Activated naive CD4-positive, alpha-beta T cell treated with anti-CD3 and anti-CD28 coated beads for 36 hours (primary cell): Measurements from ENCODE around the gene ABCC5. TPM values are rescaled to one million over a fixed set of nuclear protein-coding genes. Genes with fewer than 3 reads are reported as not detected.
"Not testable (repeated sequence)": the region's sequence is repeated elsewhere in the genome, so short reads cannot be mapped to it uniquely, and the experiment has no call there.

Experiments used
- CTCF ChIA-PET: fragments of 350-600 bp; sonication (Branson Sonifier 250); formaldehyde crosslinking; loops from one replicate; lab custom pipeline; 2021; ENCODE audit warnings: antibody characterized with exemption; lab: Charles Lee
- DNase-seq: peaks from one replicate; pipeline ENCODE4 v3.0.0-alpha.2; 2020
- H3K27ac Mint-ChIP-seq: one replicate; pipeline ENCODE4 v1.8.0; 2021; ENCODE audit warnings: mild to moderate bottlenecking, mixed read lengths
- H3K27me3 Mint-ChIP-seq: one replicate; pipeline ENCODE4 v1.8.0; 2021; ENCODE audit warnings: low read depth, mixed read lengths
- H3K36me3 Mint-ChIP-seq: one replicate; pipeline ENCODE4 v1.8.0; 2021; ENCODE audit warnings: low read depth, mixed read lengths
- H3K4me1 Mint-ChIP-seq: one replicate; pipeline ENCODE4 v1.8.0; 2021; ENCODE audit warnings: low read depth, mixed read lengths
- H3K4me3 Mint-ChIP-seq: one replicate; pipeline ENCODE4 v1.8.0; 2021; ENCODE audit warnings: mild to moderate bottlenecking, moderate library complexity, mixed read lengths
- H3K9me3 Mint-ChIP-seq: one replicate; pipeline ENCODE4 v1.8.0; 2021; ENCODE audit warnings: mixed read lengths
- intact Hi-C: fragments of 100-400 bp; cut with micrococcal nuclease; formaldehyde crosslinking; loops from one replicate; pipeline ENCODE4 v1.15.1; 2023
- total RNA-seq, 2 experiments: library from RNA; stranded (reverse); gene quantifications; one replicate each; pipeline ENCODE4 v1.2.3, GENCODE V29; 2021

Gene ABCC5
- total RNA-seq, 2 experiments from 2014 or later = 11.2 to 12.0 TPM

GRCh38 chr3:184037816-184038215 is 20.1 kb upstream of the ABCC5 start:
- no peaks in the 10 kb centered on the region for H3K27me3 Mint-ChIP-seq
- no peaks in the 10 kb centered on the region for H3K9me3 Mint-ChIP-seq
- H3K4me1 Mint-ChIP-seq = no peaks in the 10 kb centered on the region
- no peak overlapping the region for H3K4me3 Mint-ChIP-seq
- H3K36me3 Mint-ChIP-seq = no peaks in the 10 kb centered on the region
- intact Hi-C loops = no loop called here
- CTCF ChIA-PET = no interaction called here
- H3K27ac Mint-ChIP-seq = no peak overlapping the region
- no peak for DNase-seq

GRCh38 chr3:184031187-184031792 is 13.6 kb upstream of the ABCC5 start, which contains the start of gene HTR3D:
Gene HTR3D, plus strand, starts transcription at chr3:184031742. Its CDS starts 0 bp downstream, at chr3:184031742.
- Mint-ChIP-seq H3K4me3 (no peak within 1 kb of the TSS), H3K4me1 (no peaks in the 10 kb centered on the region), H3K9me3 (no peaks in the 10 kb centered on the region), H3K27ac (no peak within 1 kb of the TSS), H3K27me3 (peaks cover 3% of the 10 kb centered on the region), H3K36me3 (no peaks in the 10 kb centered on the region)
- intact Hi-C loops = no loop called here
- DNase-seq = no peak
- CTCF ChIA-PET = no interaction called here

GRCh38 chr3:184030536-184030935 is 12.9 kb upstream of the ABCC5 start:
- CTCF ChIA-PET = interaction anchor here (0.6 kb wide), 1 partner anchor 1874 kb away, joined by 3 read pairs; no protein-coding TSS in a partner anchor
- intact Hi-C loops = no loop called here
- DNase-seq = no peak
- Mint-ChIP-seq H3K36me3 (no peaks in the 10 kb centered on the region), H3K27ac (no peak overlapping the region), H3K9me3 (no peaks in the 10 kb centered on the region), H3K4me3 (no peak overlapping the region), H3K27me3 (peaks cover 3% of the 10 kb centered on the region), H3K4me1 (no peaks in the 10 kb centered on the region)

- intact Hi-C loops = no loop called here
- no peaks in the 10 kb centered on the region for H3K9me3 Mint-ChIP-seq
- no peak for DNase-seq
- no peaks in the 10 kb centered on the region for H3K4me1 Mint-ChIP-seq
- CTCF ChIA-PET = interaction anchor here (0.7 kb wide), 1 partner anchor 822 kb away, joined by 6 read pairs; no protein-coding TSS in a partner anchor
- H3K4me3 Mint-ChIP-seq = no peak overlapping the region
- peaks cover 3% of the 10 kb centered on the region for H3K27me3 Mint-ChIP-seq
- H3K36me3 Mint-ChIP-seq = no peaks in the 10 kb centered on the region
- no peak overlapping the region for H3K27ac Mint-ChIP-seq
Measured at GRCh38 chr3:184029443-184029842, 11.8 kb upstream of the ABCC5 start.

GRCh38 chr3:184028275-184028890 is 10.7 kb upstream of the ABCC5 start:
- H3K27ac Mint-ChIP-seq, H3K9me3 Mint-ChIP-seq, intact Hi-C loops, H3K36me3 Mint-ChIP-seq, H3K27me3 Mint-ChIP-seq, H3K4me3 Mint-ChIP-seq, H3K4me1 Mint-ChIP-seq, CTCF ChIA-PET, DNase-seq: not testable (repeated sequence)

- H3K27me3 Mint-ChIP-seq, H3K36me3 Mint-ChIP-seq, intact Hi-C loops, H3K4me1 Mint-ChIP-seq, H3K27ac Mint-ChIP-seq, H3K4me3 Mint-ChIP-seq, DNase-seq, H3K9me3 Mint-ChIP-seq: not testable (repeated sequence)
- CTCF ChIA-PET = interaction anchor here (0.7 kb wide), 1 partner anchor 222 kb away, joined by 3 read pairs; no protein-coding TSS in a partner anchor
Measured at GRCh38 chr3:184025256-184025655, 7.6 kb upstream of the ABCC5 start.

GRCh38 chr3:184022323-184022722 is 4.6 kb upstream of the ABCC5 start:
- Mint-ChIP-seq H3K27me3 (no peaks in the 10 kb centered on the region), H3K27ac (no peak overlapping the region), H3K9me3 (no peaks in the 10 kb centered on the region), H3K36me3 (no peaks in the 10 kb centered on the region), H3K4me1 (peaks cover 3% of the 10 kb centered on the region), H3K4me3 (no peak overlapping the region)
- intact Hi-C loops = loop anchor here (1.0 kb wide), 1 partner anchor 113 kb away; the partner anchor contains the start of gene EIF2B5
- DNase-seq = no peak
- CTCF ChIA-PET = interaction anchor here (0.8 kb wide), 1 partner anchor 10 kb away, joined by 3 read pairs; no protein-coding TSS in a partner anchor

- Mint-ChIP-seq H3K36me3 (peaks cover 4% of the 10 kb centered on the region), H3K4me3 (peak overlapping the region; percentile 98), H3K27me3 (no peaks in the 10 kb centered on the region), H3K9me3 (no peaks in the 10 kb centered on the region), H3K27ac (no peak overlapping the region), H3K4me1 (peaks cover 16% of the 10 kb centered on the region)
- CTCF ChIA-PET = interaction anchor here (0.7 to 2.0 kb wide), 6 partner anchors 12 to 121 kb away, joined by 3 to 12 read pairs (median 4); no protein-coding TSS in a partner anchor
- DNase-seq = no peak
- intact Hi-C loops = loop anchor here (5.0 kb wide), 2 partner anchors 136 to 279 kb away; partner anchors contain the start of genes PARL and PSMD2
Measured at GRCh38 chr3:184018424-184018973, 815 bp upstream of the ABCC5 start.

GRCh38 chr3:184016811-184017671 is 643 bp downstream of the ABCC5 start:
- peak overlapping the region; percentile 98 for H3K4me3 Mint-ChIP-seq
- peak overlapping the region; percentile 77 for H3K27ac Mint-ChIP-seq
- peaks cover 6% of the 10 kb centered on the region for H3K36me3 Mint-ChIP-seq
- H3K9me3 Mint-ChIP-seq = no peaks in the 10 kb centered on the region
- peak; percentile 36 for DNase-seq
- H3K27me3 Mint-ChIP-seq = no peaks in the 10 kb centered on the region
- CTCF ChIA-PET = interaction anchor here (0.8 to 3.2 kb wide), 8 partner anchors 10 to 121 kb away, joined by 3 to 27 read pairs (median 4); partner anchors contain the start of gene HTR3C
- intact Hi-C loops = loop anchor here (1.0 to 5.0 kb wide), 9 partner anchors 113 to 548 kb away; partner anchors contain the start of genes AP2M1, EEF1AKMT4, EIF2B5 and PARL
- H3K4me1 Mint-ChIP-seq = peaks cover 16% of the 10 kb centered on the region

- intact Hi-C loops = loop anchor here (2.0 to 5.0 kb wide), 3 partner anchors 134 to 347 kb away; partner anchors contain the start of genes PARL and PSMD2
- no peak overlapping the region for H3K27ac Mint-ChIP-seq
- CTCF ChIA-PET = interaction anchor here (0.8 to 3.2 kb wide), 4 partner anchors 9 to 119 kb away, joined by 3 to 27 read pairs (median 4); partner anchors contain the start of gene HTR3C
Measured at GRCh38 chr3:184016169-184016570, 1.5 kb downstream of the ABCC5 start.

GRCh38 chr3:184015381-184016019 is 2.2 kb downstream of the ABCC5 start:
- Mint-ChIP-seq H3K4me3 (no peak overlapping the region), H3K27me3 (no peaks in the 10 kb centered on the region), H3K9me3 (no peaks in the 10 kb centered on the region), H3K4me1 (peaks cover 16% of the 10 kb centered on the region), H3K27ac (no peak overlapping the region), H3K36me3 (peaks cover 9% of the 10 kb centered on the region)
- DNase-seq = no peak
- intact Hi-C loops = loop anchor here (2.0 to 5.0 kb wide), 3 partner anchors 133 to 347 kb away; partner anchors contain the start of genes PARL and PSMD2
- CTCF ChIA-PET = interaction anchor here (0.6 to 3.2 kb wide), 4 partner anchors 14 to 255 kb away, joined by 3 to 27 read pairs (median 3); no protein-coding TSS in a partner anchor

More at GRCh38 chr3:184016169-184016570, 1.5 kb downstream of the ABCC5 start:
- H3K9me3 Mint-ChIP-seq = no peaks in the 10 kb centered on the region
- no peaks in the 10 kb centered on the region for H3K27me3 Mint-ChIP-seq
- H3K36me3 Mint-ChIP-seq = peaks cover 6% of the 10 kb centered on the region
- H3K4me3 Mint-ChIP-seq = peak overlapping the region; percentile 33
- H3K4me1 Mint-ChIP-seq = peaks cover 16% of the 10 kb centered on the region
- no peak for DNase-seq
